Occipital lobe (tissue), 2 donors: ENCODE data around the gene OR4D1. TPM values are rescaled to one million over a fixed set of nuclear protein-coding genes. Genes with fewer than 3 reads are reported as not detected.
A peak's percentile ranks its signal among the peaks of the same experiment; 100 is the strongest.

Experiments
- DNase-seq: peaks from one replicate; lab custom pipeline; 2025; lab: John Stamatoyannopoulos, UW
- total RNA-seq: library from RNA; depleted of rRNA; stranded (reverse); fragments of >200 nt; gene quantifications from one replicate; pipeline ENCODE4 v1.2.3, GENCODE V29; 2014

OR4D1 gene
- total RNA-seq, 1 donor from 2014 or later: under 0.01 TPM

DNA sequence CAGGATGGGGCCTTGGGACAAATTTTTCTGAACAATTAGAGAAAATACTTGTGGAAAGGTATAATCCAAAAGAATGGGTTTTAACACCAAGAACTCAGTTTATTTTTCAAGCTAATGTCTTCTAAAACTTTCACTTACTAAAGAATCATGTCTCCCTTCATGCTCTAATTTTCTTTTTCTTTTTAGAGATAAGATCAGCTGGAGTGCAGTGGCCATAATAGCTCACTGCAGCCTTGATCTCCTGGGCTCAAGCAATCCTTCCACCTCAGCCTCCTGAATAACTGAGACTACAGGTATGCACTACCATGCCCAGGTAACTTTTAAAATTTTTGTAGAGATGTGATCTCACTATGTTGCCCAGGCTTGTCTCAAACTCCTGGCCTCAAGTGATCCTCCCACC is 5.5 kb downstream of the OR4D1 start:
- no peak for DNase-seq

DNA sequence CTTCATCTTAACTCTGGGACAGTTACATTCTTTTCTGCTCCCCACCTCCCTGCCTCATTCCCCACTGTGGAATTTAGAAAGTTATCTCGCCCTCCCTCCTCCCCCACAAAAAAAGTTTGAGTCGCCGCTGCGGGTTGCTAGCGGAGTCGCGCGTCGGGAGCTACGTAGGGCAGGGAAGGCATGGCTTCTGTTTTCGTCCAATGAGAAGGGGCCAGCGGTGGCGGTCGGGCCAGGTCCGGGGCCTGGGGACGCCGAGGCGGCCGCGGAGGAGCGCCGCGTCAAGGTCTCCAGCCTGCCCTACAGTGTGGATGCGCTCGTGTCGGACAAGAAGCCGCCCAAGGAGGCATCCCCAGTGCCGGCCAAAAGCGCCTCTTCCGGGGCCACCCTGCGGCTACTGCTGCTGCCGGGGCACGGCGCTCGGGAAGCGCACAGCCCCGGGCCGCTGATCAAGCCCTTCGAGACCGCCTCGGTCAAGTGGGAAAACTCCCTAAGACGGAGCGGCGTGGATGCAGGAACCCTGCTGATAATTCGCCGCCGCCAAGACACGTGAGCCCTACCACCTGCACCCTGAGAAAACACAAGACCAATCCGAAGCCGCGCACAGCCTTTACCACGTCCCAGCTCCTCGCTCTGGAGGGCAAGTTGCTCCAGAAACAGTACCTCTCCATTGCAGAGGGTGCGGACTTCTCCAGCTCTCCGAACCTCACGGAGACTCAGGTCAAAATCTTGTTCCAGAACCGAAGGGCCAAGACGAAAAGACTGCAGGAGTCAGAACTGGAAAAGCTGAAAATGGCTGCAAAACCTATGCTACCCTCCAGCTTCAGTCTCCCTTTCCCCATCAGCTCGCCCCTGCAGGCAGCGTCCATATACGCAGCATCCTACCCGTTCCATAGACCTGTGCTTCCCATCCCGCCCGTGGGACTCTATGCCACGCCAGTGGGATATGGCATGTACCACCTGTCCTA is 8.9 kb downstream of the OR4D1 start:
- DNase-seq: peak; percentile 2

DNA sequence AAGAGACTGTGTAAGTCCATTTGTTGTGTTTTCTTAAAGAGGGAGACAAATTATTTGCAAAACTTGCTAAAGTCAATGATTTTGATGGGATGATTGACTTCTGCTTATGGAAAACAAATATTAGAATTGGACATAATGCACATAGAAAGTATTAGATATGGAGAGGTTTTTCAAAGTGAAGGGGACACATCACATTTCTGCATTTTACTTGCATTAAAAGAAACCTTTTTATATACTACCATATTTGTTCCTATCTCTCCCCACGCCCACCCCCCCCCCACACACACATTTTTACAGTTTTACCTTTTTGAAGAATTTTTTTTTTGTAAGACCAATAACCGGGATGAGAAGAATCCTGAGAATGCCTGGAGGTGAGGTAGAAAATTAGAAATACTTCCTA is 10.0 kb downstream of the OR4D1 start:
- no peak for DNase-seq

DNA sequence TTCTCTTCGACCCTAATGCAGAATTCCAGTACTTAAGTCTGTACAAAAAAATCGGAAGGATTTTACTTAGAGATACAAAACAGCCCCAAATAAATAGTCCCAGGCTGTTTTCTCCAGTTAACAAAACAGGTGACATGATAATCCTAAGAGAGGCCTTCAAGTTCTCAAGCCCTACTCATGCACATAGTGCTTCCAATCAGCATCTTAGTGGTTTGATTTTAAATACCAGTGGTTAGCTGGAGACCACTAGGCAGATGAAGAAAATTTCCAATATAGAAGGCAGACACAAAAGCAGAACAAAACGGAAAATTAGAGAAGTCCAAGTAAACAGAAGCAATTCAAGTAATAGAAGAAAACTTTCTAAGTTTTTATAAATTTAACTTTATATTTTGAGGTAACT is 13.4 kb downstream of the OR4D1 start:
- no peak for DNase-seq

DNA sequence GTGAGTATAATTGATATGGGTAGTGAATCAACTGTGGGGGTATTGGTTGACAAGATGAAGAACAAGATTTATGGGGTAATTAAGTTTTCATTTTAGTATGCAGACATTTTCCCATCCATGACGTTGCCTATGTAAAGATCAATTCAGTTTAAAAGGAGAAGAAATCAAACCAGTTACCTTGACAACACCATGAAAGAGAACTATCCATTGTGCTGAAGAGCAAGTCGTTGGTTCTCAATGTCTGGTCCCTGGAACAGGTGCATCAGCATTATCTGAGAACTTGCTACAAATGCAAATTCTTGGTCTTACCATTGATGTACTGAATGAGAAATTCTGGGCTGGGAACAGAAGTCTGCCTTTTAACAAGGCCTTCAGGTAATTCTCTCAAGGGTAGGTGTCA is 17.8 kb downstream of the OR4D1 start:
- DNase-seq: no peak

DNA sequence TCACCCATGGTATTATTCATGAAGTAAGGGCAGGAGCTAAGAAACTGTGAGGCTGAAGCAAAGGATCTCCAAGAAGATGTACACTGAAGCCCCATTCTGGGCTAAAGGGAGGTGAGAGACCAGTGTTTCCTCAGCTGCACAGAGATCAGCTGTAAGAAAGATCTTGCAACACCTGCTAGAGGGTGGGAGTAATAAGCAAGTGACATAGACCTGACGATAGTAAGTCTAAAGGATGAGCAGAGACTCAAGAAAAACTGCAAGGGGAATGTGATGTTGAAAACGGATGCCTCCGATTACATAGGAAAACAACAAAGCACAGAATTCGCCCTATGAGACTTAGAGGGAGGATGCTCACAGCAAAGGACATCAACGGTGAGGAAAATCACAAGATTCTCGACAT is 18.5 kb downstream of the OR4D1 start, which contains the start of gene OR4D2:
TSS of gene OR4D2 (plus strand) at position 301 of the 400 bp plus-strand sequence. CDS start 2,674 bp downstream, outside the sequence.
- DNase-seq: no peak

DNA sequence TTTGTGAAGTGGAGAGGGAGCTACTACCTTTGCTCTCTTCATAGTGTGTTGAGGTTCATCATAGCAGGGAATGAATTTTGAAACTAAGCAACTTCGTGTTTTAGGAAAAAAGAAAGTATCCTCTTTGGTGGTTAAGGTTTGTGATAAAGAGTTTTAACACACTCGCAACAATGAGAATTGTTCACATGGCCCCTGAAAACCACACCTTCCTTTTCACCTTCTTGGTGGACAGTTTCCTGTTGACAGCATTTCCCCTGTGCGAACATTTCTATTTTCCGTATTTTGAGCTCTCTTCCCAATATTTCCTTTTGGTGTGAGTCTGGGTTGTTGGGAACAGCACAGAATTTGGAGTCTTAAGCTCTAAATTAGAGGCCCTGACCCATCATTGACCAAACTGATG is 22.4 kb downstream of the OR4D1 start:
- DNase-seq: no peak

DNA sequence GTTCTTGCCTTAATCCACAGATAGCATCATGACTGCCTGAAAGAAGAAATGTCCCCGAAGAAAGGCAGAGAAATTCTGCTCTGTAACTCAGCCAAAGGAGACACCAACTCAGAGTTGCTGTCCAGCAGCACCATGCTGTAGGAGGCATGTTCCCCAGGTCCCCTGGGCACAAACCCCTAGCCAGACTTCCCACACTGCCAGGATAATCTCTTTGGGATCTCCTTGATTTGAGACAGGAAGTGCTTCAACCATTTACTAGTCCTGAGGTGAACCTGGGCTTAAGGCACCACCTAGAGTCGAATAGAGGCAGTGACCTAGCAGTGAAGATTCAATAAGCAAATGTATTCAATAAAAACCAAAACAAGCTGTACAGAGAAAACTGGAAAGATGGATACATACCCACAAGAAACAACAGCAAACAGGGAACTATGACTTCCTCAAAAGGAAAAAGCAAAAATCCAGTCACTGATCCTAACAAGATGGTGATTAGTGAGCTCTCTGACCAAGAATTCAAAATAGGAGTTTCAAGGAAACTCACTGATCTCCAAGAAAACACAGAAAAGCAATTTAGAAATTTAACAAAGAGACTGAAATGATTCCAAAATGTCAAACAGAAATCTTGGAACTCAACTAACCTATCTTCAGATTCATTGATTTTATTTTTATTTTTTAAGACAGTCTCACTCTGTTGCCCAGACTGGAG is 24.3 kb downstream of the OR4D1 start:
- no peak for DNase-seq

DNA sequence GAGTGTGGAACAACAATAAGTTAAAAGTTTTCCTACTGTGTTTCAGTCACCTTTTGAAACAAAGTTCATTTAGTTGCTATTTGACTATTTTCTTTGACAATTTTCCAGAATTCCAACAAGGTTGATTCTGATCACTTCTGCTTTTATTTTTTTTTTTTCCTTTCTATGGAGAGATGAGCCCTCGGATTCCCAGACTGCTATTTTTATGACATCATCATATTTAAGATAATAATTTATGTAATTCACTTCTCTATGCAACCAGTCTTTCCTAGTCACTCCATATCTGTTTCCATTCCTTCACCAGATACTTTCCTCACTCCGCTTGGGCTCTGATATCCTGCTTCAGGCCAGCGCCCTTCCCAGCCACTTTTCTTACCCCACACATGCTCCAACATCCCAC is 26.7 kb downstream of the OR4D1 start:
- DNase-seq: no peak

DNA sequence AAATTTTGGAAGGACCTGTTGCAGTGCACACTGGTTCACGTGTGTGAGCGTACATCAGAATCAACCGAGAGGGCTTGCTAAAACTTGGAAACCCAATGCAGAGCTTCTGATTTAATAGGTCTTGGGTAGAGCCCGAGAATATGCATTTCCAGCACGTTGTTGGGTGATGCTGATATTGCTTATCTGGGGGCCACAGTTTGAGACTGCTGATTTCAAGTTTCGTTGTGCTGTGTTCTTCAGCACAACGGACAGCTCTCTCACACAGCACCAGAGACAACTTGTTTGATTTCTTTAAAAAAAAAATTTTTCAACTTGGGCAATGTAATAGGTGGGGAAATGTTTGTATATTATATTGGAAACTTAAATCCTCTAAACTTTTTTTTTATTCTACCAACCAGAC is 28.0 kb downstream of the OR4D1 start:
- DNase-seq: no peak

DNA sequence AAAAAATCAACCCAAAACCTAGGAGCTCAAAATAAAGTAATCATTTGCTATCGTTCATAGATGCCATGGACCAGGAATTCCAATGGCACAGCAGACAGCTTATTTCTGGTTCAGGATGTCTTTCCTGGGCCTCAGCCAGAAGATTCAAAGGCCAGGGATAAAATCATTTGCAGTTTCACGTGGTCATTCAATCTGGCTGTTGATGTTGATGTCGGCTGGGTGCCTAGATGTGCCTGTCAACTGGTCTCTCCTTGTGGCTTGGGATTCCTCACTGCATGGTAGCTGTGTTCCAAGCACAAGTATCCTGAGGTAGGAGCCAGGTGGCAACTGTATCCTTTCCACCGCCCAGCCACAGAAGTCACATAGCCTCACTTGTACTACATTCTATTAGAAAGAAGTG is 33.6 kb downstream of the OR4D1 start:
- no peak for DNase-seq

DNA sequence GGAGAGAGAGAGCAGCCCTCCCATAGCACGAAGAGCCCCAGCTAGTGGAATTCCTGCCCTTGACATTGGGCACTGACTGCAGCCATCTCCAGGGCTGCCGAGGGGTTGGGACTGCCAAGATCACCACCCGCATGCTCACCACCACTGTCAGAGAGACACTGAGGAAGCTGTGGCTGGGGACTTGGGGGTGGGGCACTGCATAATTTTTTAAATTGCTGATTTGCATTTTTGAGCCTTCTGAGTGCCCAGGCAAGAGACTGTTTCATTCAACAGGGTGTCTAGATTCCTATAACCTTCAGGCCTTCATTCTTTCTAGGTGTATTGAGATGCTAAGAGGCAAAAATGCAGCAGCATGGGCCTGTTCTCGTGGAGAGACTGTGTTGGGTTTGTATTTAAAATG is 35.3 kb downstream of the OR4D1 start:
- DNase-seq: no peak

DNA sequence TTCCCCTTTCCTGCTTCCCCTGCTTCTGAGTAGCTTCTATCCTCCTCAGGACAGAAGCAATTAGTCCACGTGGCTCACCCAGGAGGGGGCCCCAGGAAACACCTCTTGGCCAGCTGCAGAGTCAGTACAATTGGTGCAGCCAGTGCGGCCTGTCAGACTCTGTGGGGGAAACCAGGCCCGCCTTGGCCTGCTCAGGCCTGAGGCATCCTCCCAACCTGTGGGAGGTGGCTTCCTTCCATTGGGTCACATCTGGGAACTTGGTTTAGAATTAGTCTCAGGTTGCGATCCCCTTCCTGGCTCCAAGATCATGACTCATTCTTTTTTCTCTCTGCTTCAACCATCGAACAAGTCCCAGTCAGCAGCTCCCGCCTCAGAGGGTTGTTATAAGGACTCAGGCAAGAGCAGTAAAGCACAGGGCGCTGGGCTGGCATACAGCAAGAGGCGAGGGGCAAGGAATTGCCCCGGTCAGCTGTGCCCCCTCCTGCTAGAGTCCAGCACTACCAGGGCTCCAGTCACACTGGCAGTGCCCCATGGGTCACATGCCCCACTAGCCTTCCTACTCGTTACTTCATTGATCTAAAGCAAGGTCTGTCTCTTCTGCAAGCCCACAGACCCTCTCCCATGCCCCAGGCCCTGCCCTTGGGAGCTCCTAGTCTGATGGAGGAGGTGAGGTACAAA is 36.3 kb downstream of the OR4D1 start:
- no peak for DNase-seq

DNA sequence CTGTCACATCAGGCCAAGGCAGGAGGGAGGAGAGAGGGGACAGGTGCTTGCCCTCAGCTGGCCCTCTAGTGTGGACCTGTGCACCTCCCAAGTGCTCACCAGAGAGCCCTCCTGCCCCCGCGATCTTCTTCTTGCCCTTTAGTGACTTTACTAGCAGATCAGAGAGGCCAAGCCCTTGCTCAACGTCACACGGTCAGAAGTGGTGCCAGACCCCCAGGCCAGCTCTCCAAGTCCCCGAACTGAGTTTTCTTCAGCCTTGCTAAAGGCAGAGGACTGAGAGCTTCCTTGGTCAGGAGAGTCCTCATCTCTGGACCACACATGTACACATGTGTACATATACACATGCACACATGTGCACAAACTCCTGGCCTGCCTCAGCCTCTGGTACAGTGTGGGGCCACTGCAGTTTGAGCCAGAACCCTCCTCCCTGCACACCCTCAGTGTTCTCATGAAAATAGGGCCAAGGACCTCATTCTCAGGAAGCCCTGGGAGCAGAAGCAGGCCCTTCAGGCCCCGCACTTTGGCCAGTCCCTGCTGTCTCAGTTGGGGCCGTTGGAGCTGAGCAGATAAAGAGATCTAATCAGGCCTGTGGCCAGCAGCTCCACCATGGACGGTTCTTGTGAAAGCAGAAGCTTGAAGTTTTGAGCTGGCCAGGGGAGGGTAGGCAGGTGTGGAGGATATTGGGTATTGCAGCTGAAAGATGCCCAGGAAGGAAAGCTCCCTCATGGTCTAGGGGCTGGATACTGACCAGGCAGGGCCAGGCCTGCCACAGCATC is 37.0 kb downstream of the OR4D1 start:
- no peak for DNase-seq

DNA sequence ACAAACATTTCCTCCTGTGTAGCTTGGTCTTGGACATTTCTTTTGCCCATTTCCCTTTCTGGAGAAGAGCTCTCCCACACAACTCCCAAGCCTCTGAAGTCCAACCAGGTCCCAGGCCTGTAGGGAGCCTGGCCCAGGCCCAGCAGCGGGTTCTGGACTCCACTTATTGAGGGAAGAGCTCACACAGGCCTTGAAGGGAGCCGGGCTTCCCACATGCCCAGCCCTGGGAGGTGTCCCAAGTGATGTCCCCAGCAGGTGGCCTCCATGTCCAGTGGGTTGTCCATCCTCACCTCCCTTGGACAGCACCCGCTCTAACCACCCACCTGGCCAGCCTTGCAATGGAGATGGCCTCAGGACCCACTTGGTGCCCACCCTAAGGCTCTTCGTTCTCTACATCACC is 38.4 kb downstream of the OR4D1 start:
- DNase-seq: no peak

DNA sequence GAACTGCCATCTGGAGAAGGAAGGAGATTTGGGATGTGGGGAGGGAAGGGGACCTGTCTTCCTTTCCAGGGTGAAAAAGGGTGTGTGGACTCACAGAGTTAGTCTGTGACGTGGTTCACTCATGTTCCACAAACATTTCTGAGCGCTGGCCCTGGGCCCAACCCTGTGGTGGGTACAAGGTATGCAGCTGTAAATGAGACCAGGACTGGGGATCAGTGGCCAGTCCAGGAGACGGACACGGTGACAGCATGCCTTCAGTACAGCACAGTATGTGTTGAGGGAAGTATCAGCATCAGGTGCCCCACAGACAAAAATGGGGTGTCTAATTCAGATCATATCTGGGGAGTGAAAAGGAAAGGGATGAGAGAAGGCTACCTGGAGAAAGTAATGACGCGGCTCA is 38.9 kb downstream of the OR4D1 start:
- DNase-seq: no peak

DNA sequence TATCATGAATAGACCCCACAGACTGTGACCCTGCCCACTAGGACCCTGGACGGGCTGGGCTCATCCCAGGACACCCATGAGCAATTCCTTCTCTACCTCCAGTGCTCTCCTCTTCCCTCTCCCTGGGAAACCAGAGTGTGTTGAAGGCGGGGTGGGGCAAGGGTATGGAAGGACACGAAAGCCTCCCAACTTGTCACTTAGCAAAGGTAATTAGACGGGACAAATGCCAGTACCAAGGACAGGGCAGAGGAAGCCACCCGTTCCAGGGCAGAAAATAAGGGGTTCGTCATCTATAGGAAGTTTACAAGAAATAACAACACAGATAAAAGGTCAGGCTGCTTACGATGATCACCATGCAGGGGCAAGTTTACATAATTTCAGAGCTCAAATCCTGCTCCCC is 39.5 kb downstream of the OR4D1 start:
- DNase-seq: no peak

DNA sequence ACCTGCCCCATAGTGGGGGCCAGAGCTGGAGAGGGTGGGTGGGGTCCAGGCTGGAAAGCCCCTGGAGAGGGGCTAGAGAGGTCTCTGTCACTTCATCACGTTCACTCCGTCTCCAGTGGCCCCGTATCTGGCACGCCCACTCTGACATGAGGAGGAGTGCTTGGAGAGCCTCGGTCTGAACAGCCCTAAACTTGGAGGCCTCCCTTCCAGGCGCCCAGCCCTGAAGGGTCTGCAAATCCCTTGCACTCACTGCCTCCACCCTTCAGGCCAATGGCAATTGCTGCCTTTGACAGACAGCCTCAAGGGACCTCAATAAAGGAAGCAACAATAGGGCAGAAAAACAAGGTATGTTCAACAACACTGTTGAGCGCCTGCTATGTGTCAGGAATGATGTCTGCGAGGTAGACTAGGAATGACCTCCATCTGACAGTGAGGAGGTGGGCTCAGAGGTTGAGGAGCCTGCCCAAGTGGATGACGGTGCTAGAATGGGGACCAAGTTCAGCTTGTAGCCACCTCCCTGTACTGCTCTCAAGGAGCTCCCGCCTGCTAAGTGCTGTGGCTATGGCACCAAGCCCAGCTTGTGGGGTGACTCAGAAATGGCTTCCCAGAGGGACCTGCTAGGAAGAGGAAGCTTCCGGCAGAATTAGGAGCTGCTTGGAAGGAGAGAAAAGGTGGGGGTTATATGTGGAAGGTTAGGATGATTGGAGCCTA is 41.4 kb downstream of the OR4D1 start:
- peak; percentile 17 for DNase-seq

DNA sequence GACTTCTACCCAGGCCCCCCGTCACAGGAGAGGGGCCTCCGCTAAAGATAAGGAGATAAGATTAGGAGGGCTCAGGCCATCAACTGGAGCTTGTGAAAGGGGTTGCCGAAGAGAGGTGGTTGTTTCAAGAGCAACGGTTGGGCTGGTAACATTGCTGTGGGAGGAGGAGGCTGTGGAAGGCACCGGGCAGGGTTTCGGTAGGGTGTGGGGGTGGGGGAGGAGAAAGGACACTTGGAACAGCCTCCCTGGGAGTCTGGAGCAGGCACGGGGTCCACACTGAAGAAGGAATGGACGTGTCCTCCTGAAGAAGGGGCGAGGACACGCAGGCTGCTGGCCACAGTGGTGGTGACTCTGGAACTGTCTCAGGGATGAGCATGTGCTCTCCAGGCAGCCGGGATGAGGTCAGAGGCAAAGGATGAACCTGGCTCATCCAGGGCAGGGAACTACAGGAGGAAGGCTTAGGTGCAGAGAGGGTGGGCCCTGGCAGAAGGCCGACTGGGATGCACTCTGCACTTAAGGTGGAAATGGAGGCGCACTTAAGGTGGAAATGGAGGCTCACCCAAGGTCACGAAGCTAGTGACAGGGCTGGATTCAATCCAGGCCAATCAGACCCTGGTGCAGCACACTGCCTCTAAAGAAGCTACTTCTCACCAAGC is 43.2 kb downstream of the OR4D1 start:
- DNase-seq: no peak

DNA sequence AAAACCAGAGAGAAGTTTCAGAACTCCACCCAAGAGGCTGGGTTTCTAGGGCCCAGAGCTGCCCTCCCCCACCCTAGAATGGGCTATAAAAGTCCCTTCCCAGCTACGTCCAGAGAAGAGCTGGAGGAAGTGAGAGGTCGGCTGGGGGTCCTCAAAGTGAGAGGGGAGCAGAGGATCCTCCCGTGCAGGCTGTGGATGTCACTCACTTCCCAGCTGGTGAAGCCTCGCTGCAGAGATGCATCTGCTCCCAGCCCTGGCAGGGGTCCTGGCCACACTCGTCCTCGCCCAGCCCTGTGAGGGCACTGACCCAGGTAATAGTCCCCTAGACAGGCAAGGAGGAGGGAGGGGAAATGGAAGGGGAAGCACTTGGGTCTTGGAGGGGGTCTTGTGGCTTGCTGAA is 44.4 kb downstream of the OR4D1 start, which contains the start of gene EPX:
TSS of gene EPX (plus strand) at position 115 of the 400 bp plus-strand sequence. CDS start at position 236, 121 bp downstream.
- DNase-seq: no peak
